Breast epithelium (tissue), 3 donors: Measurements from ENCODE around the gene GMDS.

Experiments used
- CTCF ChIP-seq, 3 donors: fragments of 450-650 bp; IDR thresholded peaks; one replicate each; pipeline ENCODE4 v1.5.1; 2016 to 2017; ENCODE audit warnings: antibody characterized with exemption in 3 of 3, mild to moderate bottlenecking in 3 of 3, moderate library complexity in 3 of 3
- POLR2A ChIP-seq: fragments of 450-650 bp; IDR thresholded peaks from one replicate; pipeline ENCODE4 v1.6.1; 2016; ENCODE audit warnings: antibody characterized with exemption, mild to moderate bottlenecking, moderate library complexity

- TF ChIP-seq CTCF (IDR thresholded peaks at IDR 0.05) = no peak
- no peak for TF ChIP-seq POLR2A
Measured at GRCh38 chr6:1784422-1784884, 461.0 kb downstream of the GMDS start.
